B cell (primary cell): ENCODE measurements around the gene DPH3.

ENCODE experiments used
- CTCF ChIP-seq: fragments of 200-600 bp; IDR thresholded peaks from one replicate; pipeline ENCODE4 v1.8.0; 2022; ENCODE audit warnings: antibody characterized with exemption, mild to moderate bottlenecking
- EZH2 ChIP-seq: IDR thresholded peaks from 2 replicates; pipeline ENCODE4 v1.6.1; 2012; ENCODE audit warnings: borderline replicate concordance, low read depth, mild to moderate bottlenecking, moderate library complexity, low read length; ENCODE audit not compliant: insufficient read depth, poor library complexity, severe bottlenecking

DNA sequence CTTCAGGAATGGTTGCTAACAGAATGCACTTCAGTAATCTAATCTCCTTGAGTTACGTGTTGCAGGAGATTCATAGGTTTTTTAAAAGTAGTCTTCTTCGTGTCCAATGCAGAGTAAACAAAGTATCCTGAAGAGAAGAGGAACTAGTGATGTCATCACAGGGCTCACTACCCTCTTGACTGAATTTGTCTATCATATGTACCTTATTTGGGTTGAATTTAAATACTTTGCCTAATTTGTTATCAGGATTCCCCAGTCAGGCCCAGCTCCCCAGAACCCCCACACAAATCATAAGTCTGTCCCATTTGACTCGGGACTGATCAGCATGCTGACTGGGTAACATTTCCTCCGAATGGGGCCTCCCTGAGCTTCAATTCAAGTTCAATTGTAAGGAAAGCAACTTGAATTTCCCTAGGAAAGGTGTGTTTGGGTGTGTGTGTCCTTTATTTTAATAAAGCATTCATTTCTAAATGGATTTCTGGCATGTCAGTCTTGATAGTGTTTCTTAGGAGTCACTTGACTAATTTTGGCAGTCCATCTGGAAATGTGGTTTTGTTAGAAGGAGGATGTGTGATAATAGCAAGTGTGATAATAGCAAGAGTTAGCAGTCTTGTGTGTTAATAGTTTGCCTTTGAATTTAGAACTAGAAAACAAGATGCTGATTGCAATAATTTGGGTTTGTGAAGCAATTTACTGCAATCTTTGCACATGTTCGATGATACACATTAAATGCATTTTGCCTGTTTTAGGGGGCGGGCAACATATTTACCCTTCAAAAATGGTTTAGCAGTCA lies 22.2 kb upstream of the DPH3 start:
- no peak for TF ChIP-seq CTCF
- no peak for TF ChIP-seq EZH2
